HG03097 (cell line): ENCODE results near the gene AP3D1.
"Not testable (repeated sequence)": the region's sequence is repeated elsewhere in the genome, so short reads cannot be mapped to it uniquely, and the experiment has no call there.

ENCODE experiments used
- ATAC-seq: cut with Tn5 transposase; IDR thresholded peaks from one replicate; pipeline ENCODE4 v1.9.1; 2021; ENCODE audit not compliant: unreplicated experiment, low FRiP score

Gene AP3D1

GRCh38 chr19:2129892-2130770 is 21.2 kb downstream of the AP3D1 start:
- no peak for ATAC-seq

- no peak for ATAC-seq
Observed at GRCh38 chr19:2129486-2129885, 21.9 kb downstream of the AP3D1 start.

GRCh38 chr19:2129022-2129421 is 22.3 kb downstream of the AP3D1 start:
- ATAC-seq = no peak

DNA sequence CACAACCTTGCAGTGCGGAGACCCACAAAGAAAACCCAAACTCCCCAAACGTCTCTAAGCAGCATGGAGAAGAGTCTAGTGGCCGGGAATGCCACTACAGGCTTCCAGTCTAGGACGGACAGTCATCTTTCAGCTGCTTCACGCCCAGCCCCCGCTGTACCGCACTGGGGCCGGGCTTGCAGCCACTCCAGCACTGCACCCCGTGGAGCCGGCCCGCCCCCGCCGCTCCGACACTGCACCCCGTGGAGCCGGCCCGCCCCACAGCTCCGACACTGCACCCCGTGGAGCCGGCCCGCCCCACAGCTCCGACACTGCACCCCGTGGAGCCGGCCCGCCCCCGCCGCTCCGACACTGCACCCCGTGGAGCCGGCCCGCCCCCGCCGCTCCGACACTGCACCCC is 23.1 kb downstream of the AP3D1 start:
- ATAC-seq = not testable (repeated sequence)

DNA sequence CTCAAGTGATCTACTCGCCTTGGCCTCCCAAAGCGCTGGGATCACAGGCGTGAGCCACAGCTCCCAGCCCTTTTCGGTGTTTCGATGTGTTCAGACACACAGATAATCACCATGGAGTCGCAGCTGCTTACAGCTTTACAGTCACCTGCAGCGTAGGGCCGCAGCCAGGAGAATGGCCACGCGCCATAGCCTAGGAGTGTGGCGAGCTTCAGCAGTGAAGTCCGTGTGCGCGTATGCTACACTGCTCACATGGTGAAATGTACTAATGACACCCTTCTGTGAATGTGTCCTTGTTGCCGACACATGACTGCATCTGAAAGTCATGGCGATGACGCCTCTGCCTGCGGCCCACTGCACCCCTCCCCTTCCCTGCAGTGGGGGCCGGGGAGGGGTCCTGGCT is 23.6 kb downstream of the AP3D1 start:
- ATAC-seq = no peak

DNA sequence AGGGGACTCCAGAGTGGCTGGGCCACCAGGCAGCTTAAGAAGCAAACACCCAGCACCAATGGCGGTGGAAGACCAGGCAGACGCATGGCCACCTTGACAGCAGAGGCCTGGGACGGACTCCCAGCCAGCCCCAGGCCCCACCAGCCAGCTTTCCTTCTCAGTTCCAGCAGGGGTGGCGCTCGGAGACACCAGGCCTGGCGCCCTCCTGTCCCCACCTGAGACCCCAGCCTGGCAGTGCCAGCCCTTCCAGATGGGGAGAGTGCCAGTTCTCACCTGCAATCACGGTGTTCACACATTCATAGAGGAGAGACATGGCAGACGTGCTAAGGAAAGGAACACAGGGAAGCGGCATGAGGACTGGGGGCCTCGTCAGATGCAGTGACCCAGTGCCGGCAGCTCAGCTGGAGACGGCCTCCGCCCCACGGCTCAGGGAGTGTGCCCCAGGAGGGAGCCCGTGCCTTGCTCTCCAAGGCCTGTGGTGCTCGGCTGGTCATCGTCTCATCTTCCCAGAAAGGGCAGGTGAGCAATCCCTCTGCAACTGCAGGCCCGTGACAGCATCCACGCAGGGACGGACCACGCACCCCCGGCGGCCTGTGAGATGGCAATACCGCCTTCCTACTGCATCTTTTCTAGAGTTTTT is 24.4 kb downstream of the AP3D1 start:
- no peak for ATAC-seq

DNA sequence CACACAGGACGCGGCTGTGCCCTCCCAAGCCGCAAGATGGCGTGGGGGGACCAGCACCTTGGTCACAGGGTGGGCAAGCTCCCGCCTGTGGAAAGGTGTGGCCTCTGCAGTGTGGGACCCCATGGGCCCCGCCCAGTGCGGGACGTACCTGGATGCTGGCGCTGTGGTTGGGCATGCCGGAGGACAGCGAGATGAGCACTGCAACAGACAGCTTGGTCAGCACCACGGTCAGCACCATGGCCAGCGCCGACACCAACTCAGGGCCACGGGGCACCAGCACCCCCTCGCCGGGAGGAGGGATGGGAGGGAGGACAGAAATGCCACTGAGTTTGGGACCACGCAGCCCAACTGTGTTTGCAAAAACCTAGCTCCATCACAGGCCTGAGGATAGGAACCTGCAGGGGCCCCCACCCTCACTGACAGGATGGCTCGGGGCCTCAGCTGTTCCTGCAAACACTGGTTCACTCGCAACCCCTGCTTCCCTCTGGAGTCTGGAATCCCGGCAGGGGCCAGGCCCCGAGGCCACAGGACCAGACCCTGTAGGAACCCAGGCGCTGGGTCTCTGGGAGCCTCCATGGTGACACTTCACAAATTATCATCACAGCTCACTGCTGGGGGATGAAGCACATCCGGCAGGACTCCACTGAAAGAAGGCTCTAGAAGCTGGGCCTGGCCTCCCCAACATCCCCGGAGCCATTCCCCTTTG is 27.5 kb downstream of the AP3D1 start:
- ATAC-seq = no peak

GRCh38 chr19:2122982-2123381 is 28.4 kb downstream of the AP3D1 start:
- no peak for ATAC-seq

- ATAC-seq = no peak
Observed at GRCh38 chr19:2122251-2122650, 29.1 kb downstream of the AP3D1 start.

DNA sequence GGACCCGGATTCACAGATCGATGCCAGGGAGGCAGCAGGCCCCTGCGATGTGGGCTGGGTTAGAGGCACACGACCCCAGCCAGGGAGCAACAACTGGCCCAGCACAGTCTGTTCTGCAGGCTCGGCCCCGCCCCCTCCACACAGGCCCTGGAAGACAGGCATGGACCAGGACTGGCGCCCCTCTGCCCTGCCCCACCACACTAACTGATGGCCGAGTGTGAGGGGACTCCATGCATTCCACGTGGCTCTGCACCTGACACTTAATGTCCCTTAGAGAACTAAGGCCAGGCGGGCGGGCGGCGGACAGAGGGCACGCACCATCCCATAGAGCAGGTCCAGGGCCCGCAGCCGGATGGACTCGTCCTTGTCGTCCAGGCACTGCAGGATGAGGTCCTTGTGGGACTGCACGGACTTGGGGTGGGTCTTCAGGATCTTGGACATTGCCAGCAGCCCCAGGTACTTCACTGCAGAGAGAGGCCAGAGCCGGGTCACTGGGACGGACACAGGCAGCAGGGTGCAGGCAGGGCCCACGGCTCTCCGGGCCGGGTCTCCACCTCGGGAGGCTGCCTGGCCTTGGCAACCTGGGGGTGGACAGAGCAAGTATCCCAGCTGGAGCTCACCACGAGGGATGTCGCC is 29.8 kb downstream of the AP3D1 start:
- no peak for ATAC-seq

- no peak for ATAC-seq
Observed at GRCh38 chr19:2120821-2121220, 30.5 kb downstream of the AP3D1 start.

DNA sequence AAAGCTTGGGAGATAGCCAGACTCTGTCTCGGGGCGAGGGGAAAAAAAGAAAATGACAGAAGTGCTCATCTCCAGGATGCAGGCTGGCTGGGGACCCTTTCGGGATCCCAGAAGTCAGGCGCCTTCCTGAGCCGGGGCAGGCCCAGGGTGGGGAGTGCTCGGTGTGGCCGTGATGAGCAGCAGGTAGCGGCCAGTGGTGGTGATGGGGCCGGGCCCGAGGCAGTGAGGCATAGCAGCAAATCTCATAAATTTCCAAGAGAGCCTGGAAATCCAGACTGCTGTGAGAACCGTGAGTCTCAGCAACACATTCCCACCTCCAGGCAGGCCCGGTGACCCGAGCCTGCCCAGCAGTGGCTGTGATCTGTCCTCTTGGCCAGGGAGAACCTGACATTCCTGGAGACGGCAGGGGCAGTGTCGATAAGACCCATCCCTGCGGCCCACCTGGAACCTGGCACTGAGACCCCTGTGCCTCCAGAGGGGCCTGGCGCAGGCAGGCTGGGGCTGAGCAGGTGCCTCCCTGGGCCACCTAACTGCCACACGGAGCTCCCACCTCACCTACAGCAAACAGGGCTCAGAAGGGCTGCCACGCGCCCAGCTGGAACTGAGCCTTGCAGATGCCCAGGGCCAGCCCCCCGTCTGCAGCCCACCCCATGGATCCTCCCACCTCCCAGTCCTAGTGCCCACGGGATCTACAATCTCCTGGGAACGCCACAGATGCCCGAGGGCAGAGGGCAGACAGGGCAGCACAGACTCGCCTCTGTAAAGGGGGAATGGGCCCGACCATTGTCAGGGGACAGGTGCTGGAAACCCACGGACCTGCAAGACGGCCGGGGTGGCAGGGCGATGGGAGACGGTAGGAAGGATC is 31.2 kb downstream of the AP3D1 start:
- ATAC-seq = no peak

- no peak for ATAC-seq
Observed at GRCh38 chr19:2118438-2118837, 32.9 kb downstream of the AP3D1 start.

DNA sequence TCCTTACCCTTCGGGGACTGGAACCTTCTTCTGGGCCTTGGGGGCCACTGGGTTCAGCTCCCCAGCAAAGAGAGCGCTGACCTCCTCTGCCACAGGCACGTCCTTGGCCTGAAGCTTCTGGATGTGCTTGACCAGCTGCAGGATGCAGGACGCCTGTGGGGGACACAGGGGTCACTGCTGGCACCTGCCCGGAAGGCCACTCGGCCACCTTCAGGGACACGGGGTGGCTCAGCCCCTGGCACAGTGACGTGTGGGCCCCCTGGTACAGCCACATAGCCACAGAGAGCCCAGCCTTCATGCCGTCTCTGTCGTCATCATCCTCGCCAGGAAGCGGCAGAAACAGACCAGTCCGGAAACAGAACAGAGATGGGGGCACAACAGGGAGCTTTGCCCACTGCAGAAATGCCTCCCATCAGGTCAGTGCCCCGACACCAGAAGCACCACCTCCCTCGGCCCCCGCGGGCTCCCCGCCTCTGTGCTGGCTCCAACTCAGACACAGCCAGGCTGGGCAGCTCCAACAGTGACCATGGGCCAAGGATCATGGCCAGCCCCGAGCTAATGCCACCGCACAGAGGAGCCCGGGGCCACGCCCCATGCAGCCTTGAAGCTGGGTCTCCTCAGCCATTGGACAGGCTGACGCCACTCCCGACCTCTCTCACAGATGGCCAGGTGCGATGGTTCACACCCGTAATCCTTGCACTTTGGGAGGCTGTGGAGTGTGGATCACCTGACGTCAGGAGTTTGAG is 34.0 kb downstream of the AP3D1 start:
- no peak for ATAC-seq

GRCh38 chr19:2116507-2116906 is 34.9 kb downstream of the AP3D1 start:
- no peak for ATAC-seq

GRCh38 chr19:2115911-2116426 is 35.4 kb downstream of the AP3D1 start:
- no peak for ATAC-seq

GRCh38 chr19:2115324-2115723 is 36.0 kb downstream of the AP3D1 start:
- no peak for ATAC-seq

DNA sequence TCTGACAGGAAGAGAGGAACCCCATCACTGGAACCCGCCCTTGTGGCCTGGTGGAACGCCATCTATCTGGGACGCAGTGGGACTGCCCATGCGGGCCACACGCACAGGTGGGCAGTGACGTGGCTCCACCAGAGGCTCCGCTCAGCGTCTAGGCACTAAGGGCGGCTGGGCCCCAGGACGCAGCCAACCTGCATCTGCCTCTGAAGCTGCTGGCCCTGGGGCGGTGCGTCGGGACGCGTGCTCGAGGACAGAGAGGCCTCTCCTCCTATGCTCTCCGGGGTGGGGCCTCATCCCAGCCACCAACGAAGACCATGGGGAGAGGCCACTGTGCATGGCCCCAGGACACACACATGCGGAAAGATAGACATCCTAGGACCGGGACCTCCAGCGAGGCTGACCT is 36.5 kb downstream of the AP3D1 start:
- ATAC-seq = no peak

DNA sequence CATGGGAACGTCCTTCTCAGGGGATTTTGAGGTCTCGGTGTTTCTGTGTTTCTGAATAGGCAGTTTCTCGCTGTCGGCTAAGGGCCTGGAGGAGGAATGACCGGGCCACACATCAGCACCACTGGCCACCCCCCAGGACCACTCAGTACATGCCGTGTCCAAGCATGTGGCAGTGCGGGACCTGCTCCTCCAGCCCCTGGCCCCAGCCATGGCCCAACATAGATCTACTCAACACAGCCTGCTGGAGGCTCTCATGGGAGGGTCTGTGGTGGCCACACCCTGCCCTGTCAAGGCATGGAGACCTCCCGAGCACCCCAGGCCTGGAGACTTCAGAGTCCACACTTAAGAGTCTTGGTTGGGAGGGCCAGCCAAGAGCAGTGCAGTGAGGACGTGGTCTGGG is 37.1 kb downstream of the AP3D1 start:
- ATAC-seq = no peak
